Measurements from ENCODE around the gene SUMF2.
"Not testable (repeated sequence)": the region's sequence is repeated elsewhere in the genome, so short reads cannot be mapped to it uniquely, and the experiment has no call there.

DNA sequence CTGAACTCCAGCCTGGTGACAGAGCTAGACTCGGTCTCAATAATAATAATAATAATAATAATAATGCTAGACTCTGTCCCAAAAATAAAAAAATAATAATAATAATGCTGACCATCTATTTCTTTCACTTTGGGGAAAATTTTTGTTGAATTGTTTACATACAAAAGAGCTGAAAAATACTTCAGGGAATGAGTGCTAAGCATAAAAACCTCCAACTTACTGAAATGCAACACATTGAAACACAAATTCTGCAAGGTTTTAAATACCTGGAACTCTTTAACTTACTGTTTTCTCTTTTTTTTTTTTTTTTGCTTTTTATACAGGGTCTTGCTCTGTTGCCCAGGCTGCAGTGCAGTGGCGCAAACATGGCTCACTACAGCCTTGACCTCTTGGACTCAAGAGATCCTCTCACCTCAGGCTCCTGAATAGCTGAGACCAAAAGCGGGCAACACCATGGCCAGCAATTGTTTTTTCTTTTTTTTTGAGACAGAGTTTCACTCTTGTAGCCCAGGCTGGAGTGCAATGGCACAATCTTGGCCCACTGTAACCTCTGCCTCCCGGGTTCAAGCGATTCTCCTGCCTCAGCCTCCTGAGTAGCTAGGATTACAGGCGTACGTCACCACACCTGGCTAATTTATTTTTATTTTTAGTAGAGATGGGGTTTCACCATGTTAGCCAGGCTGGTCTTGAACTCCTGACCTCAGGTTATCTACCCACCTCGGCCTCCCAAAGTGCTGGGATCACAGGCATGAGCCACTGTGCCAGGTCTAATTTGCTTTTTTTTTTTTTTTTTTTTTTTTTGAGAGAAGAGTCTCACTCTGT is 34.3 kb downstream of the SUMF2 start:
- TF ChIP-seq, protein P1, sequence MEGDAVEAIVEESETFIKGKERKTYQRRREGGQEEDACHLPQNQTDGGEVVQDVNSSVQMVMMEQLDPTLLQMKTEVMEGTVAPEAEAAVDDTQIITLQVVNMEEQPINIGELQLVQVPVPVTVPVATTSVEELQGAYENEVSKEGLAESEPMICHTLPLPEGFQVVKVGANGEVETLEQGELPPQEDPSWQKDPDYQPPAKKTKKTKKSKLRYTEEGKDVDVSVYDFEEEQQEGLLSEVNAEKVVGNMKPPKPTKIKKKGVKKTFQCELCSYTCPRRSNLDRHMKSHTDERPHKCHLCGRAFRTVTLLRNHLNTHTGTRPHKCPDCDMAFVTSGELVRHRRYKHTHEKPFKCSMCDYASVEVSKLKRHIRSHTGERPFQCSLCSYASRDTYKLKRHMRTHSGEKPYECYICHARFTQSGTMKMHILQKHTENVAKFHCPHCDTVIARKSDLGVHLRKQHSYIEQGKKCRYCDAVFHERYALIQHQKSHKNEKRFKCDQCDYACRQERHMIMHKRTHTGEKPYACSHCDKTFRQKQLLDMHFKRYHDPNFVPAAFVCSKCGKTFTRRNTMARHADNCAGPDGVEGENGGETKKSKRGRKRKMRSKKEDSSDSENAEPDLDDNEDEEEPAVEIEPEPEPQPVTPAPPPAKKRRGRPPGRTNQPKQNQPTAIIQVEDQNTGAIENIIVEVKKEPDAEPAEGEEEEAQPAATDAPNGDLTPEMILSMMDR (IDR thresholded peaks at IDR 0.05): not testable (repeated sequence)
- not testable (repeated sequence) for TF ChIP-seq POLR2AphosphoS5, POLR2A (IDR thresholded peaks at IDR 0.05)

All from suprapubic skin (tissue), 4 donors.